CD14-positive monocyte (primary cell): ENCODE results near the gene DDX42. TPM values are rescaled to one million over a fixed set of nuclear protein-coding genes. Genes with fewer than 3 reads are reported as not detected.
"Not testable (repeated sequence)": the region's sequence is repeated elsewhere in the genome, so short reads cannot be mapped to it uniquely, and the experiment has no call there.

ENCODE experiments used
- DNase-seq, 3 donors: peaks; one replicate each; pipeline ENCODE4 v3.0.0-alpha.2; 2011 to 2022
- H2AFZ ChIP-seq: 2 replicates; pipeline ENCODE4 v1.6.0; 2012; ENCODE audit warnings: mild to moderate bottlenecking, low read depth, low read length, inconsistent platforms; ENCODE audit not compliant: insufficient read depth, poor library complexity, severe bottlenecking
- H3K27ac ChIP-seq, 2 donors: 1 replicate in 1 of 2; 2 replicates in 1 of 2; pipeline ENCODE4 v1.5.1; 2012 to 2013; ENCODE audit warnings: low read length in 2 of 2, control low read depth in 1 of 2, inconsistent platforms in 1 of 2, low read depth in 1 of 2, mild to moderate bottlenecking in 1 of 2
- H3K27me3 ChIP-seq, 2 donors: one replicate each; pipeline versions ENCODE4 v1.6.0 to v1.6.1; 2011 to 2013; ENCODE audit warnings: low read length in 2 of 2; ENCODE audit not compliant: control insufficient read depth in 2 of 2, insufficient read depth in 2 of 2
- H3K36me3 ChIP-seq, 2 donors: replicated peaks in 1 of 2; 1 replicate in 1 of 2; 2 replicates in 1 of 2; pipeline versions ENCODE4 v1.5.1 to v1.6.1; 2012 to 2013; ENCODE audit warnings: low read length in 2 of 2, control low read depth in 1 of 2, inconsistent platforms in 1 of 2, mild to moderate bottlenecking in 1 of 2; ENCODE audit not compliant: insufficient read depth in 2 of 2, control insufficient read depth in 1 of 2
- H3K4me1 ChIP-seq, 2 donors: 1 replicate in 1 of 2; 2 replicates in 1 of 2; pipeline versions ENCODE4 v1.5.1 to v1.6.1; 2012 to 2013; ENCODE audit warnings: low read length in 2 of 2, control low read depth in 1 of 2, inconsistent platforms in 1 of 2, mild to moderate bottlenecking in 1 of 2, moderate library complexity in 1 of 2; ENCODE audit not compliant: insufficient read depth in 2 of 2, control insufficient read depth in 1 of 2
- H3K4me2 ChIP-seq: replicated peaks from 2 replicates; pipeline ENCODE3; 2012; ENCODE audit warnings: low read length, moderate library complexity, mild to moderate bottlenecking; ENCODE audit not compliant: poor library complexity, severe bottlenecking; ENCODE audit errors: extremely low read depth
- H3K4me3 ChIP-seq, 3 experiments: fragments of 200-600 bp in 1 of 3; sonication (generic) in 1 of 3; replicated peaks in 1 of 3; 1 replicate in 2 of 3; 2 replicates in 1 of 3; pipeline ENCODE4 v1.5.1; 2011 to 2013; ENCODE audit warnings: low read length in 3 of 3, mild to moderate bottlenecking in 3 of 3, control low read depth in 2 of 3, low read depth in 2 of 3, inconsistent platforms in 1 of 3, moderate library complexity in 1 of 3
- H3K79me2 ChIP-seq: 2 replicates; pipeline ENCODE4 v1.6.0; 2012; ENCODE audit warnings: mild to moderate bottlenecking, control low read depth, inconsistent platforms, low read length, moderate library complexity; ENCODE audit not compliant: insufficient read depth
- H3K9ac ChIP-seq: 2 replicates; pipeline ENCODE4 v1.6.0; 2017; ENCODE audit warnings: low read length, mild to moderate bottlenecking; ENCODE audit not compliant: insufficient read depth, poor library complexity, severe bottlenecking
- H3K9me3 ChIP-seq, 2 donors: replicated peaks in 1 of 2; 1 replicate in 1 of 2; 2 replicates in 1 of 2; pipeline versions ENCODE4 v1.5.1 to v1.6.1; 2012 to 2013; ENCODE audit warnings: low read length in 2 of 2, control low read depth in 1 of 2; ENCODE audit not compliant: control insufficient read depth in 1 of 2, insufficient read depth in 1 of 2
- H4K20me1 ChIP-seq: 2 replicates; pipeline ENCODE4 v1.6.0; 2012; ENCODE audit warnings: mild to moderate bottlenecking, low read length, control low read depth, moderate library complexity; ENCODE audit not compliant: insufficient read depth
- H3K27ac Mint-ChIP-seq, 7 donors: one replicate each; pipeline ENCODE4 v1.8.0; 2020; ENCODE audit warnings: mild to moderate bottlenecking in 7 of 7, mixed read lengths in 7 of 7, moderate library complexity in 6 of 7, inconsistent platforms in 2 of 7
- H3K27me3 Mint-ChIP-seq, 3 donors: one replicate each; pipeline ENCODE4 v1.8.0; 2021 to 2022; ENCODE audit warnings: low read depth in 3 of 3, mild to moderate bottlenecking in 3 of 3, mixed read lengths in 3 of 3, moderate library complexity in 3 of 3, inconsistent platforms in 1 of 3
- H3K36me3 Mint-ChIP-seq, 2 donors: one replicate each; pipeline ENCODE4 v1.8.0; 2020; ENCODE audit warnings: mixed read lengths in 2 of 2, inconsistent platforms in 1 of 2, mild to moderate bottlenecking in 1 of 2
- H3K4me1 Mint-ChIP-seq: one replicate; pipeline ENCODE4 v1.8.0; 2020; ENCODE audit warnings: mild to moderate bottlenecking, mixed read lengths
- H3K4me3 Mint-ChIP-seq, 2 donors: one replicate each; pipeline ENCODE4 v1.8.0; 2020; ENCODE audit warnings: mild to moderate bottlenecking in 2 of 2, mixed read lengths in 2 of 2, moderate library complexity in 1 of 2
- H3K9me3 Mint-ChIP-seq, 7 donors: one replicate each; pipeline ENCODE4 v1.8.0; 2020 to 2022; ENCODE audit warnings: mixed read lengths in 7 of 7, mild to moderate bottlenecking in 6 of 7, moderate library complexity in 6 of 7, inconsistent platforms in 2 of 7
- WGBS: methylation state at CpG from one replicate; pipeline ENCODE4 v1.1.5; 2013; ENCODE audit warnings: missing lambda C conversion rate; ENCODE audit not compliant: insufficient coverage; 5-methylcytosine and 5-hydroxymethylcytosine counted together
- intact Hi-C, 2 donors: fragments of 100-400 bp; cut with micrococcal nuclease; formaldehyde crosslinking; loops; one replicate each; pipeline versions ENCODE4 v1.15.0 to v1.15.1; 2023
- polyA plus RNA-seq, 3 donors: library from polyadenylated mRNA; depleted of rRNA in 1 of 3; unstranded in 2 of 3; stranded (reverse) in 1 of 3; fragments of 300-500 nt in 2 of 3; fragments of >200 nt in 1 of 3; fragmentation: Illumina TruSeq in 2 of 3; gene quantifications; 1 replicate in 2 of 3; 2 replicates in 1 of 3; pipeline ENCODE4 v1.2.3, GENCODE V29; 2012 to 2021
- TF ChIP-seq, protein P1 (sequence below): fragments of 200-600 bp; IDR thresholded peaks from one replicate; pipeline ENCODE4 v1.8.0; 2022; ENCODE audit warnings: antibody characterized with exemption, mild to moderate bottlenecking

Gene DDX42
- polyA plus RNA-seq, 3 donors, result 3.1 to 89.2 (median 5.3) TPM

DNA sequence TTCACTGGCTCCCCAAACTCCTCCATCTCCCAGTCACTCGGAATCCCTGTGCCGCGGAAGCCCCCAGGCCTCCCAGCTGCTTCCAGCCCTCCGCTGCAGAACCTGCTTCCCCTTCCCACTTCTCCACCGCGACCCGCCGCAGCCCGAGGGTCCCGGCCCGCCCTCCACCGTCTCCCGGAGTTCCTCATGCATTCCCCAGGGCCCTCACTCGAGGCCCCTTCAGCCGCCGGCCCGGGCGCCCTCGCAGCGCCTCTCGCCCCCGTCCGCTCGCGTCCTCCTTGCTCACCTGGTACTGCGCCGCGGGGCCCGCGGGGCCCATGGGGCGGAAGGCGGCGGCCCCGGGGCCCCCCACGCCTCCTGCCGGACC, 68.2 kb downstream of the DDX42 start:
- Histone ChIP-seq H3K9me3 (no peaks in the 10 kb centered on the region), H3K4me3 (peak overlapping the region; percentile 48 to 98 (median 92)), H3K27ac (peak overlapping the region; percentile 69 to 85), H3K79me2 (peaks cover 52% of the 10 kb centered on the region), H4K20me1 (peaks cover 50% of the 10 kb centered on the region), H3K9ac (peak overlapping the region; percentile 80), H2AFZ (peak overlapping the region; percentile 74), H3K4me1 (peaks cover 46 to 51% of the 10 kb centered on the region in 2 donors), H3K4me2 (peak overlapping the region; percentile 99), H3K36me3 (peaks cover 4 to 8% of the 10 kb centered on the region in 2 donors), H3K27me3 (no peaks in the 10 kb centered on the region)
- intact Hi-C loops, result loop anchor here (2.0 to 5.0 kb wide), 6 partner anchors 15 to 220 kb away; partner anchors contain the start of genes CCDC47 (in 1 of the 2), DDX42 (in 1 of the 2), FTSJ3 (in 1 of the 2) and LIMD2 (in 1 of the 2)
- H3K27me3 Mint-ChIP-seq, result peaks cover 0 to 3% (median 1%) of the 10 kb centered on the region in 3 donors
- TF ChIP-seq, protein P1, sequence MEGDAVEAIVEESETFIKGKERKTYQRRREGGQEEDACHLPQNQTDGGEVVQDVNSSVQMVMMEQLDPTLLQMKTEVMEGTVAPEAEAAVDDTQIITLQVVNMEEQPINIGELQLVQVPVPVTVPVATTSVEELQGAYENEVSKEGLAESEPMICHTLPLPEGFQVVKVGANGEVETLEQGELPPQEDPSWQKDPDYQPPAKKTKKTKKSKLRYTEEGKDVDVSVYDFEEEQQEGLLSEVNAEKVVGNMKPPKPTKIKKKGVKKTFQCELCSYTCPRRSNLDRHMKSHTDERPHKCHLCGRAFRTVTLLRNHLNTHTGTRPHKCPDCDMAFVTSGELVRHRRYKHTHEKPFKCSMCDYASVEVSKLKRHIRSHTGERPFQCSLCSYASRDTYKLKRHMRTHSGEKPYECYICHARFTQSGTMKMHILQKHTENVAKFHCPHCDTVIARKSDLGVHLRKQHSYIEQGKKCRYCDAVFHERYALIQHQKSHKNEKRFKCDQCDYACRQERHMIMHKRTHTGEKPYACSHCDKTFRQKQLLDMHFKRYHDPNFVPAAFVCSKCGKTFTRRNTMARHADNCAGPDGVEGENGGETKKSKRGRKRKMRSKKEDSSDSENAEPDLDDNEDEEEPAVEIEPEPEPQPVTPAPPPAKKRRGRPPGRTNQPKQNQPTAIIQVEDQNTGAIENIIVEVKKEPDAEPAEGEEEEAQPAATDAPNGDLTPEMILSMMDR, result no peak
- H3K9me3 Mint-ChIP-seq, result no peaks in the 10 kb centered on the region
- DNase-seq, result peak in 2 of 3 donors; percentile 8 to 34
- WGBS, result 0% methylated on average over 36 of the region's 36 CpGs
- peaks cover 1 to 7% of the 10 kb centered on the region in 2 donors for H3K36me3 Mint-ChIP-seq
- H3K27ac Mint-ChIP-seq, result peak overlapping the region; percentile 85 to 96 (median 93)
- peak overlapping the region; percentile 98 for H3K4me3 Mint-ChIP-seq
- peaks cover 46% of the 10 kb centered on the region for H3K4me1 Mint-ChIP-seq

DNA sequence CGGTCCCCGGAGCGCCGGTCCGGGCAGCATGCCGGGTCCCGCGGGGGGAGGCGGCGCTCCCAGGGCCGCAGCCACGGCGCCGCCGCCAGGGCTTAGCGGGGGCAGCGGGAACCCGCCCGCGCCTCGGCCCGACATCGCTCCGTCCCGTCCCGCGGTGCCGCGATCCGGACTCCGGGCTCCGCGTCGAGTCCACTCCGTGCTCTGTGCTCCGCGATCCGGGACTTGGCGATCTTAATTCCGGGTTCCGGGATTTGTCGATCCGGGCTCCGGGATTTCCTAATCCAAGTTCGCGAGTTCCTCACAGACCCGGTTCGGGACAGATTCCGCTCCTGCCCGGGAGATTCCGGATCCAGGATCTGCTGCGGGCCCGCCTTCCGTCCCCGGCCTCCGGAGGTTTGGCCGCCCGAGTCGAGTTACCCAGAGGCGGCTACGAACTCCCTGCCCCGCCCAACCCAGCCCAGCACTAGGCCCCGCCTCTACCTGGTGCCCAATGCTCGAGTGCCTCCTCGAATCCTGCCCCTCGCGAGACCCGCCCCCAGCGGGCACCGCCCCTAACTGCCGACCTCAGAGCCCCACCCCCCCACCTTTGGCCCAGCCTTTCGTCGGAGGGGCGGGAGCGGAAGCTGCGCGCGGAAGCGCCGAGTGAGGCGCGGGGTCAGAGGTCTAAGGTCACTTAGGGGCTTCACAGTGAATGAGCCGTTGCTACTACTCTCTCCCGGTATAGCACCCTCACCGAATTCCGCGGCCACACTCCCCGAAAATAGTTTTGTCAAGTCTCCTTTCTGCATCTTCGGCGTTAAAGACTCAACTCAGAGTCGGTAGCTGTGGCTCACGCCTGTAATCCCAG, 68.8 kb downstream of the DDX42 start, which contains the start of gene SMARCD2:
SMARCD2 (minus strand) TSS at position 146 of the 847 bp plus-strand sequence; CDS start at position 135, 11 bp downstream.
- H3K4me1 ChIP-seq, result peaks cover 46 to 51% of the 10 kb centered on the region in 2 donors
- Mint-ChIP-seq H3K4me3 (peak within 1 kb of the TSS; percentile 98), H3K27ac (peak within 1 kb of the TSS; percentile 92 to 98 (median 96)), H3K9me3 (peaks cover 0 to 2% (median 0%) of the 10 kb centered on the region in 7 donors), H3K36me3 (peaks cover 0 to 6% of the 10 kb centered on the region in 2 donors), H3K4me1 (peaks cover 46% of the 10 kb centered on the region), H3K27me3 (peaks cover 0 to 3% (median 1%) of the 10 kb centered on the region in 3 donors)
- H3K4me3 ChIP-seq, result peak within 1 kb of the TSS; percentile 57 to 98 (median 92)
- peaks cover 46% of the 10 kb centered on the region for H3K79me2 ChIP-seq
- WGBS, result under 1% methylated on average over 86 of the region's 92 CpGs
- peaks cover 0 to 2% of the 10 kb centered on the region in 2 donors for H3K36me3 ChIP-seq
- H3K27ac ChIP-seq, result peak within 1 kb of the TSS; percentile 84 to 85
- H3K9me3 ChIP-seq, result no peaks in the 10 kb centered on the region
- peak within 1 kb of the TSS; percentile 74 for H2AFZ ChIP-seq
- no peaks in the 10 kb centered on the region for H3K27me3 ChIP-seq
- peak within 1 kb of the TSS; percentile 99 for H3K4me2 ChIP-seq
- intact Hi-C loops, result loop anchor here (2.0 to 5.0 kb wide), 6 partner anchors 16 to 220 kb away; partner anchors contain the start of genes CCDC47 (in 1 of the 2), DDX42 (in 1 of the 2), FTSJ3 (in 1 of the 2) and LIMD2 (in 1 of the 2)
- H3K9ac ChIP-seq, result peak within 1 kb of the TSS; percentile 80
- peak; percentile 94 to 99 (median 98) for DNase-seq
- H4K20me1 ChIP-seq, result peaks cover 44% of the 10 kb centered on the region
- TF ChIP-seq, protein P1, result no peak

DNA sequence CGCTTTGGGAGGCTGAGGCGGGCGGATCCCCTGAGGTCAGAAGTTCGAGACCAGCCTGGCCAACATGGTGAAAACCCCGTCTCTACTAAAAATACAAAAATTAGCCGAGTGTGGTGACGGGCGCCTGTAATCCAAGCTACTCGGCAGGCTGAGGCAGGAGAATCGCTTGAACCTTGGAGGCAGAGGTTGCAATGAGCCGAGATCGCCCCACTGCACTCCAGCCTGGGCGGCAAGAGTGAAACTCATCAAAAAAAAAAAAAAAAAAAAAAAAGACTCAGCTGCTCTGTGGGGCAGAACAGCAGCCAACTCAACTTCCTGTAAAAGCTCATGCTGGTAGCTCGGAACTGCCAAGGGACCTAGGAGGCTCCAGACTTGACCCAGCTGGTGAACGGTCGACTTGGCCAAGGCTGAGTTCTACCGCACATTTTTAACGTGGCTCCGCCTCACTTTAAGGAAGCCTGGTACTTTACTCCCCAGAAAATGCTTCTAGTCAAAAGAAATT, 69.5 kb downstream of the DDX42 start:
- Histone ChIP-seq H3K9ac (peak overlapping the region; percentile 80), H3K4me1 (peaks cover 46 to 49% of the 10 kb centered on the region in 2 donors), H3K27ac (peak overlapping the region; percentile 84 to 85), H3K4me2 (peak overlapping the region; percentile 99), H3K4me3 (peak overlapping the region; percentile 57 to 98 (median 58)), H3K79me2 (peaks cover 39% of the 10 kb centered on the region), H2AFZ (peak overlapping the region; percentile 73), H4K20me1 (peaks cover 38% of the 10 kb centered on the region)
- H3K27me3 Mint-ChIP-seq, H3K36me3 ChIP-seq, H3K9me3 Mint-ChIP-seq, H3K27me3 ChIP-seq, H3K9me3 ChIP-seq: not testable (repeated sequence)
- Mint-ChIP-seq H3K27ac (peak overlapping the region; percentile 92 to 98 (median 96)), H3K4me1 (peaks cover 48% of the 10 kb centered on the region), H3K36me3 (peaks cover 0 to 12% of the 10 kb centered on the region in 2 donors), H3K4me3 (peak overlapping the region; percentile 88 to 89)
- 3% methylated on average over 14 of the region's 19 CpGs for WGBS
- intact Hi-C loops, result loop anchor here (2.0 to 5.0 kb wide), 6 partner anchors 17 to 221 kb away; partner anchors contain the start of genes CCDC47 (in 1 of the 2), DDX42 (in 1 of the 2), FTSJ3 (in 1 of the 2) and LIMD2 (in 1 of the 2)
- DNase-seq, result peak; percentile 63 to 81 (median 70)
